Cardiac fibroblast (primary cell): ENCODE measurements around the gene WWC2.
A peak's percentile ranks its signal among the peaks of the same experiment; 100 is the strongest.

ENCODE experiments used
- DNase-seq, 2 donors: peaks; one replicate each; pipeline versions ENCODE4 v3.0.0 to v3.0.0-alpha.2; 2010; ENCODE audit warnings: low read depth in 2 of 2
- H3K4me3 ChIP-seq, 2 donors: replicated peaks in 1 of 2; 1 replicate in 1 of 2; 2 replicates in 1 of 2; pipeline ENCODE4 v1.5.1; 2011; ENCODE audit warnings: low read depth in 2 of 2, low read length in 2 of 2, mild to moderate bottlenecking in 2 of 2, moderate library complexity in 1 of 2
- CTCF ChIP-seq: IDR thresholded peaks from one replicate; pipeline ENCODE4 v1.5.1; 2011; ENCODE audit warnings: low read depth, mild to moderate bottlenecking, low read length, inconsistent platforms

WWC2 gene

GRCh38 chr4:183254162-183254561, 155.1 kb downstream of the WWC2 start:
- H3K4me3 ChIP-seq: no peak overlapping the region
- TF ChIP-seq CTCF: no peak
- no peak for DNase-seq

- no peak for DNase-seq
- H3K4me3 ChIP-seq: no peak overlapping the region
- no peak for TF ChIP-seq CTCF
These were observed 156.4 kb downstream of the WWC2 start for GRCh38 chr4:183255487-183255886.

- H3K4me3 ChIP-seq: no peak overlapping the region
- peak in 1 of 2 donors; percentile 16 for DNase-seq
- no peak for TF ChIP-seq CTCF
These were observed 157.3 kb downstream of the WWC2 start for GRCh38 chr4:183256343-183256742.

- DNase-seq: peak; percentile 63 to 69
- H3K4me3 ChIP-seq: no peak overlapping the region
- TF ChIP-seq CTCF: peak; percentile 95
These were observed 157.8 kb downstream of the WWC2 start for GRCh38 chr4:183256756-183257385.

- DNase-seq: no peak
- no peak overlapping the region for H3K4me3 ChIP-seq
- TF ChIP-seq CTCF: no peak
These were observed 158.8 kb downstream of the WWC2 start for GRCh38 chr4:183257808-183258207.

GRCh38 chr4:183260491-183261151, 161.6 kb downstream of the WWC2 start:
- no peak for TF ChIP-seq CTCF
- DNase-seq: no peak
- H3K4me3 ChIP-seq: no peak overlapping the region
